Bronchial epithelial cell (primary cell): Measurements from ENCODE around the gene TUFT1. TPM values are rescaled to one million over a fixed set of nuclear protein-coding genes. Genes with fewer than 3 reads are reported as not detected.
A peak's percentile ranks its signal among the peaks of the same experiment; 100 is the strongest.

Experiments used
- DNase-seq: peaks from one replicate; pipeline ENCODE4 v3.0.0-alpha.2; 2010; ENCODE audit warnings: low read depth
- FAIRE-seq: peaks from 2 replicates; lab custom pipeline; 2011; peaks lifted over from hg19 to GRCh38; lab: Jason Lieb, UNC
- H3K27me3 ChIP-seq: 2 replicates; pipeline ENCODE4 v1.5.1; 2011; ENCODE audit warnings: low read length; ENCODE audit not compliant: control insufficient read depth, insufficient read depth
- H3K36me3 ChIP-seq: 2 replicates; pipeline ENCODE4 v1.5.1; 2011; ENCODE audit warnings: low read length; ENCODE audit not compliant: control insufficient read depth, insufficient read depth
- H3K4me3 ChIP-seq: 2 replicates; pipeline ENCODE4 v1.5.1; 2011; ENCODE audit warnings: mild to moderate bottlenecking, low read depth, low read length, control low read depth
- CTCF ChIP-seq: IDR thresholded peaks from 2 replicates; pipeline ENCODE4 v1.5.1; 2011; ENCODE audit warnings: mild to moderate bottlenecking, moderate library complexity, low read length, control low read depth, inconsistent platforms; ENCODE audit not compliant: insufficient read depth, severe bottlenecking
- total RNA-seq: library from RNA; depleted of rRNA; stranded (reverse); fragments of >200 nt; gene quantifications from 2 replicates; pipeline ENCODE4 v1.2.1, GENCODE V29; 2014

Gene TUFT1
- total RNA-seq, 1 donor from 2014 or later: 25.0 TPM

- FAIRE-seq (no peak), DNase-seq (peak; percentile 97)
- no peak for TF ChIP-seq CTCF
Observed at GRCh38 chr1:151606384-151606783, 66.3 kb downstream of the TUFT1 start.

GRCh38 chr1:151606857-151607256, 66.7 kb downstream of the TUFT1 start:
- no peak for DNase-seq
- H3K27me3 ChIP-seq: no peaks in the 10 kb centered on the region
- FAIRE-seq: no peak
- no peaks in the 10 kb centered on the region for H3K36me3 ChIP-seq
- TF ChIP-seq CTCF: no peak
- no peak overlapping the region for H3K4me3 ChIP-seq

More at GRCh38 chr1:151606384-151606783, 66.3 kb downstream of the TUFT1 start:
- no peaks in the 10 kb centered on the region for H3K36me3 ChIP-seq
- no peak overlapping the region for H3K4me3 ChIP-seq
- H3K27me3 ChIP-seq: no peaks in the 10 kb centered on the region

DNA sequence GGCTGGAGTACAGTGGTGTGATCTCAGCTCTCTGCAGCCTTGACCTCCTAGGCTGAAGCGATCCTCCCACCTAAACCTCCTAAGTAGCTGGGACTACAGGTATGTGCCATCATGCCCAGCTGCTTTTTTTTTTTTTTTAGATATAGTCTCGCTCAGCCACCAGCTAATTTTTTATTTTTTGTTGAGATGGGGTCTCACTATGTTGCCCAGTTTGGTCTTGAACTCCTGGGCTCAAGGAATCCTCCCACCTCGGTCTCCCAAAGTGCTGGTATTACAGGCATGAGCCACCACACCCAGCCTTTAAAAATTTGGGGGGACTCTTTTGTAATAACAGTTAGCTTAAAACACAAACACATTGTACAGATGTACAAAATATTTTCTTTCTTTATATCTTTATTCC, 70.0 kb downstream of the TUFT1 start:
- Histone ChIP-seq H3K36me3 (no peaks in the 10 kb centered on the region), H3K4me3 (no peak overlapping the region), H3K27me3 (no peaks in the 10 kb centered on the region)
- no peak for DNase-seq
- no peak for FAIRE-seq
- TF ChIP-seq CTCF: no peak

- Histone ChIP-seq H3K27me3 (no peaks in the 10 kb centered on the region), H3K4me3 (peak overlapping the region; percentile 96), H3K36me3 (no peaks in the 10 kb centered on the region)
- peak; percentile 77 for DNase-seq
- no peak for FAIRE-seq
- no peak for TF ChIP-seq CTCF
Observed at GRCh38 chr1:151611288-151611790, 71.2 kb downstream of the TUFT1 start.

GRCh38 chr1:151611832-151612500, 71.9 kb downstream of the TUFT1 start, which contains the start of gene SNX27:
Gene SNX27 (plus strand): TSS chr1:151612050. CDS start chr1:151612202, 152 bp downstream.
- DNase-seq: peak; percentile 83
- Histone ChIP-seq H3K27me3 (no peaks in the 10 kb centered on the region), H3K4me3 (peak within 1 kb of the TSS; percentile 96), H3K36me3 (no peaks in the 10 kb centered on the region)
- no peak for TF ChIP-seq CTCF
- no peak for FAIRE-seq
